Measurements from ENCODE around the gene TEF.

DNA sequence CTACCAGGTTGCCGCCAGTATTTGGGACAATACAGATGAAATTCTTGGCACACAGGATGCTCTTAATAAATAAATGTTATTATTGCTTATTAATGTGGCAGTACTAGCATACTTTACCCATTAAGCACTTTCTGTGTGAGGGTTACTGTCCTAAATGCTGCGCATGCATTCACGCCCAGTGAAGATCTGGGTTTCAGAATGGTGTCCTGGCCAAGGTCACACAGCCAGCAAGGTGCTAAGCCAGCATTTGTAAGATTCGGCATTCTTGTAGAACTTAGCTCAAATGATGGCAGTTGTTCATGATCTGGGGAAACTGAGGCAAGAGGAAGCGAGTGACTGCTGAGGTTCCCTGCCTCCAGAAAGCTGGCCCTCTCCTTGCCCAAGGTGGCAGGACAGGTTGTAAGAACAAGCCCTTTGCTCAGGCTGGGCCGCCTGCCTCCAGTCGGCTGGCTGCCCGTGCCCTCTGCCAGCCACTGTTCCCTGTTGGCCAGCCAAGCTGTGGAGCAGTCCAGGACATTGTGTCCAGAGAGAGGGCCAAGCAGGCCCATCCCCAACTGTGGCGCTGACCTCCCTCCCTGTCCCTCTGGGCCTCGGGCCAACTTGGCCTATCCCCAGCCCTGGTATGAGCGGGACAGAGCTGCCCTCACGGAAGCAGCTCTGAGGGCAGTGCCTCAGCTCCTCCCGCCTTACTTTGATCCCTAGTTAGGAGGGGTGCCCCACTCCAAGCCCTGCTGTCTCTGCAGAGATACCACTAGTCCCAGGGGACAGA is 36.1 kb downstream of the TEF start:
- TF ChIP-seq, protein P1, sequence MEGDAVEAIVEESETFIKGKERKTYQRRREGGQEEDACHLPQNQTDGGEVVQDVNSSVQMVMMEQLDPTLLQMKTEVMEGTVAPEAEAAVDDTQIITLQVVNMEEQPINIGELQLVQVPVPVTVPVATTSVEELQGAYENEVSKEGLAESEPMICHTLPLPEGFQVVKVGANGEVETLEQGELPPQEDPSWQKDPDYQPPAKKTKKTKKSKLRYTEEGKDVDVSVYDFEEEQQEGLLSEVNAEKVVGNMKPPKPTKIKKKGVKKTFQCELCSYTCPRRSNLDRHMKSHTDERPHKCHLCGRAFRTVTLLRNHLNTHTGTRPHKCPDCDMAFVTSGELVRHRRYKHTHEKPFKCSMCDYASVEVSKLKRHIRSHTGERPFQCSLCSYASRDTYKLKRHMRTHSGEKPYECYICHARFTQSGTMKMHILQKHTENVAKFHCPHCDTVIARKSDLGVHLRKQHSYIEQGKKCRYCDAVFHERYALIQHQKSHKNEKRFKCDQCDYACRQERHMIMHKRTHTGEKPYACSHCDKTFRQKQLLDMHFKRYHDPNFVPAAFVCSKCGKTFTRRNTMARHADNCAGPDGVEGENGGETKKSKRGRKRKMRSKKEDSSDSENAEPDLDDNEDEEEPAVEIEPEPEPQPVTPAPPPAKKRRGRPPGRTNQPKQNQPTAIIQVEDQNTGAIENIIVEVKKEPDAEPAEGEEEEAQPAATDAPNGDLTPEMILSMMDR (conservative IDR thresholded peaks at IDR 0.05; ENCODE audit: low read length): no peak
- TF ChIP-seq EZH2phosphoT487 (IDR thresholded peaks at IDR 0.05; ENCODE audit: borderline replicate concordance): no peak

Measured in Loucy (cell line).